ENCODE measurements around the gene FCRL4.

Gene FCRL4

DNA sequence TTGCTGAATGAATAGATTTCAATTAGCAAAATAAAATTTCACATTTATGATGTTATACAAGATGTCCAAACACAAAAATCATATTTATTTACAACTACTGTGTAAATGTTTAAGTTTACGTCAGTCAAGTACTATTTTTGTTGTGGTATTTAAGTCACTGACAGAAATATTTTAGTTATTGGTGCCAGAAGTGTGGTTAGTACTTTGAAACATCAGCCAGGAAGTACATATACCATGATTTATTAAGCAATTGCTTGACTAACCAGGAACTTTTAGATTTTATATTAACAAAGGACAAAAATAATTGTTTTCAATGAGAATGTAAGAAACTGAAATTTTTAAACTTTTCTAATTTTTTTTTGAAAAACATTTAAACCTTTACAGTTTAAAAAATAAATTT lies 2.4 kb upstream of the FCRL4 start (continued):
- TF ChIP-seq, protein P1, sequence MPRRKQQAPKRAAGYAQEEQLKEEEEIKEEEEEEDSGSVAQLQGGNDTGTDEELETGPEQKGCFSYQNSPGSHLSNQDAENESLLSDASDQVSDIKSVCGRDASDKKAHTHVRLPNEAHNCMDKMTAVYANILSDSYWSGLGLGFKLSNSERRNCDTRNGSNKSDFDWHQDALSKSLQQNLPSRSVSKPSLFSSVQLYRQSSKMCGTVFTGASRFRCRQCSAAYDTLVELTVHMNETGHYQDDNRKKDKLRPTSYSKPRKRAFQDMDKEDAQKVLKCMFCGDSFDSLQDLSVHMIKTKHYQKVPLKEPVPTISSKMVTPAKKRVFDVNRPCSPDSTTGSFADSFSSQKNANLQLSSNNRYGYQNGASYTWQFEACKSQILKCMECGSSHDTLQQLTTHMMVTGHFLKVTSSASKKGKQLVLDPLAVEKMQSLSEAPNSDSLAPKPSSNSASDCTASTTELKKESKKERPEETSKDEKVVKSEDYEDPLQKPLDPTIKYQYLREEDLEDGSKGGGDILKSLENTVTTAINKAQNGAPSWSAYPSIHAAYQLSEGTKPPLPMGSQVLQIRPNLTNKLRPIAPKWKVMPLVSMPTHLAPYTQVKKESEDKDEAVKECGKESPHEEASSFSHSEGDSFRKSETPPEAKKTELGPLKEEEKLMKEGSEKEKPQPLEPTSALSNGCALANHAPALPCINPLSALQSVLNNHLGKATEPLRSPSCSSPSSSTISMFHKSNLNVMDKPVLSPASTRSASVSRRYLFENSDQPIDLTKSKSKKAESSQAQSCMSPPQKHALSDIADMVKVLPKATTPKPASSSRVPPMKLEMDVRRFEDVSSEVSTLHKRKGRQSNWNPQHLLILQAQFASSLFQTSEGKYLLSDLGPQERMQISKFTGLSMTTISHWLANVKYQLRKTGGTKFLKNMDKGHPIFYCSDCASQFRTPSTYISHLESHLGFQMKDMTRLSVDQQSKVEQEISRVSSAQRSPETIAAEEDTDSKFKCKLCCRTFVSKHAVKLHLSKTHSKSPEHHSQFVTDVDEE (CRISPR knock-in tag; IDR thresholded peaks at IDR 0.05), result no peak
- TF ChIP-seq BACH2 (CRISPR knock-in tag; IDR thresholded peaks at IDR 0.05; ENCODE audit: borderline replicate concordance), result no peak
- no peak for TF ChIP-seq ESRRG (CRISPR knock-in tag; IDR thresholded peaks at IDR 0.05)
- TF ChIP-seq, protein P2, sequence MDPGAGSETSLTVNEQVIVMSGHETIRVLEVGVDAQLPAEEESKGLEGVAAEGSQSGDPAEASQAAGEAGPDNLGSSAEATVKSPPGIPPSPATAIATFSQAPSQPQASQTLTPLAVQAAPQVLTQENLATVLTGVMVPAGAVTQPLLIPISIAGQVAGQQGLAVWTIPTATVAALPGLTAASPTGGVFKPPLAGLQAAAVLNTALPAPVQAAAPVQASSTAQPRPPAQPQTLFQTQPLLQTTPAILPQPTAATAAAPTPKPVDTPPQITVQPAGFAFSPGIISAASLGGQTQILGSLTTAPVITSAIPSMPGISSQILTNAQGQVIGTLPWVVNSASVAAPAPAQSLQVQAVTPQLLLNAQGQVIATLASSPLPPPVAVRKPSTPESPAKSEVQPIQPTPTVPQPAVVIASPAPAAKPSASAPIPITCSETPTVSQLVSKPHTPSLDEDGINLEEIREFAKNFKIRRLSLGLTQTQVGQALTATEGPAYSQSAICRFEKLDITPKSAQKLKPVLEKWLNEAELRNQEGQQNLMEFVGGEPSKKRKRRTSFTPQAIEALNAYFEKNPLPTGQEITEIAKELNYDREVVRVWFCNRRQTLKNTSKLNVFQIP (CRISPR knock-in tag; IDR thresholded peaks at IDR 0.05; ENCODE audit: borderline replicate concordance, low read depth), result no peak
- no peak for TF ChIP-seq PPARA (CRISPR knock-in tag; IDR thresholded peaks at IDR 0.05; ENCODE audit: borderline replicate concordance)

DNA sequence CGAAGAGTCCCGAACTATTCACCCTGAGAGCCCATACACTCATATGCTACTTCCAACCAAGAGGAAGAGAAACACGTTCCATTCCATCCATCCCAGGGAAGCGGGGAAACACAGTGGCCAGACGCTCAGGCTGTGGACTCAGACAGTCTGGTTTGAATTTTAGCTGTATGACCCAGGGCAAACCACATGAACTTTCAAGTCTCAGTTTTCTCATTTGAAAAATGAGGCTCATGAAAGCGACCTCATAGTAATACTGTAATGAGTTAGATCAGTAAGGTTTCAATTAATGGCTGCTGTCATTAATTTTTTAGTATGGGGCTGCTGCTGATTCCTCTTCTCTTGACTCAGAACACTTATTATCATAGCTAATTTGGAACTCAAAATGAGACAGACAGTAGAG lies 1.5 kb downstream of the FCRL4 start:
- TF ChIP-seq ZC3H10 (CRISPR knock-in tag; IDR thresholded peaks at IDR 0.05), result no peak
- TF ChIP-seq ESRRG (CRISPR knock-in tag; IDR thresholded peaks at IDR 0.05), result no peak
- no peak for TF ChIP-seq ZFP3 (CRISPR knock-in tag; IDR thresholded peaks at IDR 0.05)
- TF ChIP-seq, protein P1 (CRISPR knock-in tag; IDR thresholded peaks at IDR 0.05), result no peak
- no peak for TF ChIP-seq CSDC2 (CRISPR knock-in tag; IDR thresholded peaks at IDR 0.05)
- TF ChIP-seq, protein P3, sequence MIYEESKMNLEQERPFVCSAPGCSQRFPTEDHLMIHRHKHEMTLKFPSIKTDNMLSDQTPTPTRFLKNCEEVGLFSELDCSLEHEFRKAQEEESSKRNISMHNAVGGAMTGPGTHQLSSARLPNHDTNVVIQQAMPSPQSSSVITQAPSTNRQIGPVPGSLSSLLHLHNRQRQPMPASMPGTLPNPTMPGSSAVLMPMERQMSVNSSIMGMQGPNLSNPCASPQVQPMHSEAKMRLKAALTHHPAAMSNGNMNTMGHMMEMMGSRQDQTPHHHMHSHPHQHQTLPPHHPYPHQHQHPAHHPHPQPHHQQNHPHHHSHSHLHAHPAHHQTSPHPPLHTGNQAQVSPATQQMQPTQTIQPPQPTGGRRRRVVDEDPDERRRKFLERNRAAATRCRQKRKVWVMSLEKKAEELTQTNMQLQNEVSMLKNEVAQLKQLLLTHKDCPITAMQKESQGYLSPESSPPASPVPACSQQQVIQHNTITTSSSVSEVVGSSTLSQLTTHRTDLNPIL (CRISPR knock-in tag; IDR thresholded peaks at IDR 0.05; ENCODE audit: low read depth), result no peak
- TF ChIP-seq ZFP30 (CRISPR knock-in tag; IDR thresholded peaks at IDR 0.05), result no peak
- TF ChIP-seq, protein P4, sequence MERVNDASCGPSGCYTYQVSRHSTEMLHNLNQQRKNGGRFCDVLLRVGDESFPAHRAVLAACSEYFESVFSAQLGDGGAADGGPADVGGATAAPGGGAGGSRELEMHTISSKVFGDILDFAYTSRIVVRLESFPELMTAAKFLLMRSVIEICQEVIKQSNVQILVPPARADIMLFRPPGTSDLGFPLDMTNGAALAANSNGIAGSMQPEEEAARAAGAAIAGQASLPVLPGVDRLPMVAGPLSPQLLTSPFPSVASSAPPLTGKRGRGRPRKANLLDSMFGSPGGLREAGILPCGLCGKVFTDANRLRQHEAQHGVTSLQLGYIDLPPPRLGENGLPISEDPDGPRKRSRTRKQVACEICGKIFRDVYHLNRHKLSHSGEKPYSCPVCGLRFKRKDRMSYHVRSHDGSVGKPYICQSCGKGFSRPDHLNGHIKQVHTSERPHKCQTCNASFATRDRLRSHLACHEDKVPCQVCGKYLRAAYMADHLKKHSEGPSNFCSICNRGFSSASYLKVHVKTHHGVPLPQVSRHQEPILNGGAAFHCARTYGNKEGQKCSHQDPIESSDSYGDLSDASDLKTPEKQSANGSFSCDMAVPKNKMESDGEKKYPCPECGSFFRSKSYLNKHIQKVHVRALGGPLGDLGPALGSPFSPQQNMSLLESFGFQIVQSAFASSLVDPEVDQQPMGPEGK (CRISPR knock-in tag; IDR thresholded peaks at IDR 0.05; ENCODE audit: borderline replicate concordance), result no peak
- ATAC-seq, result no peak

DNA sequence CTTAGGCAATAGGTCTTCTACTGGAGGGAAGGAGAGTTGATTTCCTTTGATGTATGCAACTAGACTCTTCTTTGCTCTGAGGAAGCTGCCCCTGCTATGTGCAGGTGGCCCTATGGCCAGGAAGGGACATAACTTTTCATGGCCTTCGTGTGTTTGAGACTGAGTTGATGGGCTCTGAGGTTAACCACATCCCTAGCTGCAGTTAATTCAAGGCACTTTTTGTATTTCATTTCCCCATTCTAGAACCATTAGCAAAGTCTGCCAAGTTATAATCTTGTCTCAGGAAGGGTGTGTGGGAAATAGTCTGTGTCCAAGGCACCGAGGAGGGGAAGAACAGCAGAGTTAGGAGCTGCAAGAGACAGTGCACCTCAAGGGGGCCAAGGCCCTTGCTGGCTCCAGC lies 2.5 kb downstream of the FCRL4 start:
- ATAC-seq, result no peak
- TF ChIP-seq, protein P5, sequence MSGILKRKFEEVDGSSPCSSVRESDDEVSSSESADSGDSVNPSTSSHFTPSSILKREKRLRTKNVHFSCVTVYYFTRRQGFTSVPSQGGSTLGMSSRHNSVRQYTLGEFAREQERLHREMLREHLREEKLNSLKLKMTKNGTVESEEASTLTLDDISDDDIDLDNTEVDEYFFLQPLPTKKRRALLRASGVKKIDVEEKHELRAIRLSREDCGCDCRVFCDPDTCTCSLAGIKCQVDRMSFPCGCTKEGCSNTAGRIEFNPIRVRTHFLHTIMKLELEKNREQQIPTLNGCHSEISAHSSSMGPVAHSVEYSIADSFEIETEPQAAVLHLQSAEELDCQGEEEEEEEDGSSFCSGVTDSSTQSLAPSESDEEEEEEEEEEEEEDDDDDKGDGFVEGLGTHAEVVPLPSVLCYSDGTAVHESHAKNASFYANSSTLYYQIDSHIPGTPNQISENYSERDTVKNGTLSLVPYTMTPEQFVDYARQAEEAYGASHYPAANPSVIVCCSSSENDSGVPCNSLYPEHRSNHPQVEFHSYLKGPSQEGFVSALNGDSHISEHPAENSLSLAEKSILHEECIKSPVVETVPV (CRISPR knock-in tag; IDR thresholded peaks at IDR 0.05), result no peak
- TF ChIP-seq RARB (CRISPR knock-in tag; IDR thresholded peaks at IDR 0.05), result no peak
- no peak for TF ChIP-seq ARNTL (CRISPR knock-in tag; IDR thresholded peaks at IDR 0.05; ENCODE audit: borderline replicate concordance, low read depth)
- TF ChIP-seq, protein P4 (CRISPR knock-in tag; IDR thresholded peaks at IDR 0.05; ENCODE audit: borderline replicate concordance), result no peak
